ENCODE results near the gene MTMR4. TPM values are rescaled to one million over a fixed set of nuclear protein-coding genes. Genes with fewer than 3 reads are reported as not detected.
"Not testable (repeated sequence)": the region's sequence is repeated elsewhere in the genome, so short reads cannot be mapped to it uniquely, and the experiment has no call there.

The MTMR4 gene
- total RNA-seq, result 46.3 and 51.2 TPM in 2 replicates

GRCh38 chr17:58513965-58514769 lies at the start of gene MTMR4:
Gene MTMR4 (minus strand): TSS chr17:58514638. CDS start chr17:58514407, 231 bp downstream.
- no peak for TF ChIP-seq CTCF (IDR thresholded peaks at IDR 0.05; ENCODE audit: insufficient read depth, low read length, poor library complexity, severe bottlenecking)
- Histone ChIP-seq H3K27me3 (ENCODE audit: control insufficient read depth, insufficient read depth, low read length) (no peaks in the 10 kb centered on the region), H3K36me3 (ENCODE audit: control insufficient read depth, insufficient read depth, low read length) (peaks cover 3% of the 10 kb centered on the region), H3K4me3 (ENCODE audit: low read depth, low read length) (peak within 1 kb of the TSS; percentile 76)
- DNase-seq (ENCODE audit: low read depth), result no peak

GRCh38 chr17:58560511-58560910 lies 46.1 kb upstream of the MTMR4 start:
- DNase-seq (ENCODE audit: low read depth), result no peak
- no peaks in the 10 kb centered on the region for H3K36me3 ChIP-seq (ENCODE audit: control insufficient read depth, insufficient read depth, low read length)
- no peak for TF ChIP-seq CTCF (IDR thresholded peaks at IDR 0.05; ENCODE audit: insufficient read depth, low read length, poor library complexity, severe bottlenecking)
- H3K4me3 ChIP-seq (ENCODE audit: low read depth, low read length), result no peak overlapping the region
- H3K27me3 ChIP-seq (ENCODE audit: control insufficient read depth, insufficient read depth, low read length), result peaks cover 2% of the 10 kb centered on the region

GRCh38 chr17:58557981-58558380 lies 43.5 kb upstream of the MTMR4 start:
- no peak for TF ChIP-seq CTCF (IDR thresholded peaks at IDR 0.05; ENCODE audit: insufficient read depth, low read length, poor library complexity, severe bottlenecking)
- H3K4me3 ChIP-seq (ENCODE audit: low read depth, low read length), result no peak overlapping the region
- DNase-seq (ENCODE audit: low read depth), result no peak
- no peaks in the 10 kb centered on the region for H3K36me3 ChIP-seq (ENCODE audit: control insufficient read depth, insufficient read depth, low read length)
- H3K27me3 ChIP-seq (ENCODE audit: control insufficient read depth, insufficient read depth, low read length), result peaks cover 2% of the 10 kb centered on the region

GRCh38 chr17:58556833-58557250 lies 42.4 kb upstream of the MTMR4 start:
- H3K36me3 ChIP-seq (ENCODE audit: control insufficient read depth, insufficient read depth, low read length), result no peaks in the 10 kb centered on the region
- no peak overlapping the region for H3K4me3 ChIP-seq (ENCODE audit: low read depth, low read length)
- TF ChIP-seq CTCF (IDR thresholded peaks at IDR 0.05; ENCODE audit: insufficient read depth, low read length, poor library complexity, severe bottlenecking), result no peak
- DNase-seq (ENCODE audit: low read depth), result no peak
- peaks cover 2% of the 10 kb centered on the region for H3K27me3 ChIP-seq (ENCODE audit: control insufficient read depth, insufficient read depth, low read length)

GRCh38 chr17:58555109-58555508 lies 40.7 kb upstream of the MTMR4 start:
- H3K4me3 ChIP-seq (ENCODE audit: low read depth, low read length); H3K36me3 ChIP-seq (ENCODE audit: control insufficient read depth, insufficient read depth, low read length); DNase-seq (ENCODE audit: low read depth); H3K27me3 ChIP-seq (ENCODE audit: control insufficient read depth, insufficient read depth, low read length): not testable (repeated sequence)

- H3K36me3 ChIP-seq (ENCODE audit: control insufficient read depth, insufficient read depth, low read length), result no peaks in the 10 kb centered on the region
- TF ChIP-seq CTCF (IDR thresholded peaks at IDR 0.05; ENCODE audit: insufficient read depth, low read length, poor library complexity, severe bottlenecking), result peak; percentile 24
- H3K4me3 ChIP-seq (ENCODE audit: low read depth, low read length), result no peak overlapping the region
- peaks cover 5% of the 10 kb centered on the region for H3K27me3 ChIP-seq (ENCODE audit: control insufficient read depth, insufficient read depth, low read length)
- DNase-seq (ENCODE audit: low read depth), result no peak
Observed at GRCh38 chr17:58541249-58541648, 26.8 kb upstream of the MTMR4 start.
